22Rv1 (cell line): ENCODE data around the gene PURA.

Experiments
- CTCF ChIP-seq: fragments of 450-650 bp; IDR thresholded peaks from 2 replicates; pipeline ENCODE4 v1.5.1; 2017; ENCODE audit warnings: mild to moderate bottlenecking
- ZFX ChIP-seq: fragments of 450-650 bp; IDR thresholded peaks from 2 replicates; pipeline ENCODE4 v1.6.1; 2017; ENCODE audit warnings: antibody characterized with exemption, borderline replicate concordance

- TF ChIP-seq CTCF (no peak), ZFX (no peak)
Measured at GRCh38 chr5:140165923-140166270, 52.0 kb downstream of the PURA start.
